Fibroblast of peridontal ligament (primary cell): ENCODE measurements around the gene LMBRD1.
"Not testable (repeated sequence)": the region's sequence is repeated elsewhere in the genome, so short reads cannot be mapped to it uniquely, and the experiment has no call there.

ENCODE experiments used
- DNase-seq: peaks from one replicate; pipeline ENCODE4 v3.0.0-alpha.2; 2010; ENCODE audit errors: extremely low read depth

LMBRD1 gene

GRCh38 chr6:69796642-69797390 lies at the start of gene LMBRD1:
Gene LMBRD1 (minus strand): TSS chr6:69797010. CDS start chr6:69796881, 129 bp downstream.
- DNase-seq: peak; percentile 95

GRCh38 chr6:69846312-69846711 lies 49.5 kb upstream of the LMBRD1 start:
- DNase-seq: no peak

GRCh38 chr6:69843189-69843588 lies 46.4 kb upstream of the LMBRD1 start:
- no peak for DNase-seq

- DNase-seq: no peak
These were observed 45.1 kb upstream of the LMBRD1 start for GRCh38 chr6:69841862-69842261.

GRCh38 chr6:69835414-69836179 lies 38.8 kb upstream of the LMBRD1 start:
- peak; percentile 93 for DNase-seq

- DNase-seq: no peak
These were observed 35.7 kb upstream of the LMBRD1 start for GRCh38 chr6:69832558-69832957.

GRCh38 chr6:69827276-69827893 lies 30.6 kb upstream of the LMBRD1 start:
- peak; percentile 90 for DNase-seq

GRCh38 chr6:69825904-69826303 lies 29.1 kb upstream of the LMBRD1 start:
- peak; percentile 84 for DNase-seq

GRCh38 chr6:69824355-69824754 lies 27.5 kb upstream of the LMBRD1 start:
- not testable (repeated sequence) for DNase-seq

- no peak for DNase-seq
These were observed 23.6 kb upstream of the LMBRD1 start for GRCh38 chr6:69820438-69820837.

GRCh38 chr6:69820018-69820417 lies 23.2 kb upstream of the LMBRD1 start:
- DNase-seq: no peak

GRCh38 chr6:69819138-69819537 lies 22.3 kb upstream of the LMBRD1 start:
- no peak for DNase-seq

- no peak for DNase-seq
These were observed 21.6 kb upstream of the LMBRD1 start for GRCh38 chr6:69818223-69818930.

- no peak for DNase-seq
These were observed 20.5 kb upstream of the LMBRD1 start for GRCh38 chr6:69817358-69817757.

GRCh38 chr6:69816569-69816968 lies 19.8 kb upstream of the LMBRD1 start:
- no peak for DNase-seq

- no peak for DNase-seq
These were observed 19.2 kb upstream of the LMBRD1 start for GRCh38 chr6:69816026-69816425.

GRCh38 chr6:69813508-69813907 lies 16.7 kb upstream of the LMBRD1 start:
- no peak for DNase-seq

GRCh38 chr6:69812746-69813427 lies 16.1 kb upstream of the LMBRD1 start:
- no peak for DNase-seq

- DNase-seq: no peak
These were observed 6.2 kb upstream of the LMBRD1 start for GRCh38 chr6:69802995-69803394.

GRCh38 chr6:69801711-69802110 lies 4.9 kb upstream of the LMBRD1 start:
- DNase-seq: no peak

GRCh38 chr6:69801225-69801624 lies 4.4 kb upstream of the LMBRD1 start:
- DNase-seq: no peak
